HG03280 (cell line): ENCODE data around the gene MPV17L.
"Not testable (repeated sequence)": the region's sequence is repeated elsewhere in the genome, so short reads cannot be mapped to it uniquely, and the experiment has no call there.

Experiments
- ATAC-seq: cut with Tn5 transposase; IDR thresholded peaks from one replicate; pipeline ENCODE4 v1.9.1; 2021; ENCODE audit warnings: mild to moderate bottlenecking, moderate library complexity; ENCODE audit not compliant: unreplicated experiment

Gene MPV17L

DNA sequence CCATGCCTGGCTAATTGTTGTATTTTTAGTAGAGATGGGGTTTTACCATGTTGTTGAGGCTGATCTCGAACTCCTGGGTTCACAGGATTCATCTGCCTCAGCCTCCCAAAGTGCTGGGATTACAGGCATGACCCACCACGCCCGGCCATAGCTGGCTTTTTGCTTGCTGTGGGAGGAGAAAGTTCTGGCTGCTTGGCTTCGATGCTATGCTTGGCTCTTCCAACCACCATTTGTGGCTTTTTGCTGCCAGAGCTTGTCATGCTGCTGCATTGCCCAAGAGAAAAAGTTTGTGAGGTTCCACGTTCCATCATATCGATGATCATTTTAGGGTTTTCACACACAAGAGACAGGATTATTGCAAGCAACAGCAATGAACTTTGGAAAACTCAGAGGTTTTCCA, 55.1 kb downstream of the MPV17L start:
- ATAC-seq: no peak

DNA sequence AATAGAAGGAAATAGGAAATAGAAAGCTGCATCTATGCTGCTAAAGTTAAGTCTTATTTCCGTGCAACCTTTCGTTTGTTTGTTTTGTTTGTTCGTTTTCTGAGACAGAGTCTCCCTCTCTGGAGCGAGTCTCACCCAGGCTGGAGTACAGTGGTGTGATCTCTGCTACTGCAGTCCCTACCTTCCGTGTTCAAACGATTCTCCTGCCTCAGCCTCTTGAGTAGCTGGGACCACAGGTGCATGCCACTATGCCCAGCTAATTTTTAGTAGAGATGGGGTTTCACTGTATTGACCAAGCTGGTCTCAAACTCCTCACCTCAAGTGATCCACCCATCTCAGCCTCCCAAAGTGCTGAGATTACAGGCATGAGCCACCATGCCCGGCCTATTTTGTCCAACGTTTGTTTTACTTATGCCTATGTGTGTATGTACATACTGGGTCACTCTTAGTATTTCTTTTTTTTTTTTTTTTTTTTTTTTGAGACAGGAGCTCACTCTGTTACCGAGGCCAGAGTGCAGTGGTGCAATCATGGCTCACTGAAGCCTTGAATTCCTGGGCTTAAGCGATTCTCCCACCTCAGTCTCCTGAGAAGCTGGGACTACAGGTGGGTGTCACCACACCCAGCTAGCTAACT, 55.7 kb downstream of the MPV17L start:
- no peak for ATAC-seq

DNA sequence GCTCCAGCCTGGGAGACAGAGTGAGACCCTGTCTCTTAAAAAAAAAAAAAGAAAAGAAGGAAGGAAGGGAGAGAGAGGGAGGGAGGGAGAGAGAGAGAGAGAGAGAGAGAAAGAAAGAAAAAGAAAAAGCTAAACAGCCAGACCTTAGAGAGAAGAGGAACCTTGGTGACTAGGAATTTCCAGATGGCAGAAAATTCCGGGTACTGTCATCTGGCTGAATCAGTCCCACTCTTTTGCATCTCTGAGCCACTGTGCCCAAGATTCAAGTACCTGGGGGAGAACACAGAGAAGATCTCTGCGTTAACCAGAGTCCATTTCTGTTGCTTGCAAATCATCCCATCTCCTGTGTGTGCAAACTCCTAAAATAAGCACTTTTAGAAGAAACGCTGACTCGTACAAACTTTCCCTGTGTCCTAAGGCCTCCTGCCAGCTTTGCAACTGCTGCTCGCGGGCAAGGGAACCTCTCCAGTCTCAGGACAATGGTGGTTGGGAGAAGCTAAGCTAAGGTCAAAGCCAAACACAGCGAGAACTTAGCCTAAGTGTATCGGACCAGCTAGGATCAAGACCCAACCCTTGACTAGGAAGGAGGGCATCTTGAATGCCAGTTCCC, 56.8 kb downstream of the MPV17L start:
- ATAC-seq: no peak

DNA sequence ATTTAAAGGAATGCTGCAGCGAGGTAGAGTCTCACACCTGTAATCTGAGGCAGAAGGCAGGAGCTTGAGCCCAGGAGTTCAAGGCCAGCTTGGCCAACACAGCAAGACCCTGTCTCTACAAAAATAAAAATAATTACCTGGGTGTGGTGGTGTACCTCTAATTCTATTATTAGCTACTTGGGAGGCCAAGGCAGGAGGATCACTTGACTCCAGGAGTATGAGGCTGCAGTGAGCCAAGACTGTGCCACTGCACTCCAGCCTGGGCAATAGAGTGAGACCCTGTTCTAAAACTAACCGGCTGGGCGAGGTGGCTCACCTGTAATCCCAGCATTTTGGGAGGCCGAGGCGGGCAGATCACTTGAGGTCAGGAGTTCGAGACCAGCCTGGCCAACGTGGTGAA, 57.7 kb downstream of the MPV17L start:
- not testable (repeated sequence) for ATAC-seq

DNA sequence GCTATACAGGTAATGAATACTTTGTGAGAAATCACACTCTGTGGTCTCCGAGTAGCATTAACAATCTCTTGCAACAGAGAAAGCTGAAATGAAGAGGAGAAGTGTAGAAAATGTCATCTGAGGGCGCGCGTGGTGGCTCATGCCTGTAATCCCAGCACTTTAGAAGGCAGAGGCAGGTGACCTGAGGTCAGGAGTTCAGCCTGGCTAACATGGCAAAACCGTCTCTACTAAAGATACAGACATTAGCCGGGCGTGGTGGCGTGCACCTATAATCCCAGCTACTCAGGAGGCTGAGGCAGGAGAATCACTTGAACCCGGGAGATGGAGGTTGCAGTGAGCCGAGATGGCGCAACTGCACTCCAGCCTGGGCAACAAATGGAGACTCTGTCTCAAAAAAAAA, 59.4 kb downstream of the MPV17L start:
- ATAC-seq: not testable (repeated sequence)

DNA sequence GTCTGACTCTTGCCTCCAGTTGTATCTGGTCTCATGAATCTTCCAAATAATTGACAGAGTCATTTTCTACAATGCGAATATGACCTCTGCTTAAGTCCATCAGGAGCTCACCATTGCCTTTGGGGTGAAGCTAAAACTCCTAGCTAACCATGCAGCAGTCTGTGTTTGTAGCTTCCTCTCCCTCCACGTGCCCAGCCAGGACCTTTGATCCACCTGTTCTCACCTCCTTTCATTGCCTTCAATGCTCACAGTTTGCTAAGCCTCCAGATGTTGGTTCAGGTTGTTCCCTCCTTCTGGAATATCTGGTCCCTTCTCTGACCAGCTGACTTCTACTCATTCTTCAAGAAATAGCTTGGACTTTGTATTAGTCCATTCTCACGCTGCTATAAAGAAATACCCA, 61.8 kb downstream of the MPV17L start:
- no peak for ATAC-seq

DNA sequence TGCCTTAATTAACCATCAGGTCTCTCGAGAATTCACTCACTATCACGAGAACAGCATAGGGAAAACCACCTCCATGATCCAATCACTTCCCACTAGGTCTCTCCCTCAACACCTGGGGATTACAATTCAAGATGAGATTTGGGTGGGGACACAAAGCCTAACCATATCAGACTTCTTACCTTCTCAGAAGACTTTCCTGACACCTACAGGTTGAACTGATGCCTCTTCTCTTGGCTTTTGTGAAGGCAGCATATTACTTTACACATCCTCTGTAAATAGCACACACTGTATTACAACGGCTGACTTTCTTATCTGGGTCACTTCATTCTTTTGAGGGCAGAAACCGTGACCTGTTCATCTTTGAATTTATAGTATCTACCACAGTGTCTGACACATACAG, 62.4 kb downstream of the MPV17L start:
- ATAC-seq: no peak

DNA sequence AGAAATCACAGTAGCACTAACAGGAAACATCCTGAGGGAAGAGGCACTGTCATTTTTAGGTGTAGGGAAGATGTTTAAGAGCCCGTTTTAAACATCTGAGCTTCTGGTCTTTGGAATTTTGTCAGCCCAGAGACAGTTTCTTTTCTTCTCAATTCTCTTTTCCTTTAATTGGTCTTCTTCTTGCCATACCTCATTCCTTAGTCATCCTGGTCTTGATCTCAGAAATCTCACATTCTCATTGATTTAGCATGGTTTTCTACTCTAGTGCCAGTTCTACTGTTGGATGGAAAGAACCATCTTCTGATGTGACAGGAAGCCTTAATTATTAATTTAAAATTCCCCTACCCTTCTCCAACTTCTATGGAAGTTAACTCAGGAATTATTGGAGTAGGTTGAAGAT, 64.2 kb downstream of the MPV17L start:
- no peak for ATAC-seq

DNA sequence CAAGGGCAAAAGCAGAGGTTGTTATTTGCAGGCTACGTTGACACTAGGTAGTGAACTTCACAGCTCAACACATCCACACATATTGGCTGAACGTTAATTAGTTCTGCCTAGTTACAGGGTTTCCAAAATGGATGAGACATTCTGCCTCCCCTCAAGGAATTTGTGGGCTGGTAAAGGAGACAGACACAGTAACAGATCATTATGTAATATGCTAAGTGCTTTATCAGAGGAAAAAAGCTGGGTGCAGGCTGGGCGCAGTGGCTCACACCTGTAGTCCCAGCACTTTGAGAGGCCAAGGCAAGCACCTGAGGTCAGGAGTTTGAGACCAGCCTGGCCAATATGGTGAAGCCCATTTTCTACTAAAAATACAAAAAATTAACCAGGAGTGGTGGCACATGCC, 65.0 kb downstream of the MPV17L start:
- no peak for ATAC-seq

DNA sequence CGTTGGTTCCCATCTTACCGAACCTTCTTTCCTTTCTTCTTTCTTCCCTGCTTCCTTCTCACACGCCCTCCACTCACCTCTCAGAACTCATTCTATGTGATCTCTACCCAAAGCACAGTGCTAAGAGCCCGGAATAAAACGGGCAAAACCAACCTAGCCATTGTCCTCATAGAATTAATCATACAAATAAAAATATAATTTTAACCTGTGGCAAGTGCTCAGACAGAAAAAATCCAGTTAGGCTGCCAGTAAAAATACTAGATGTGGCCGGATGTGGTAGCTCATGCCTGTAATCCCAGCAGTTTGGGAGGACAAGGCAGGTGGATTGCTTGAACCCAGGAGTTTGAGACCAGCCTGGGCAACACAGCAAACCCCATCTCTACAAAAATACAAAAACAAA, 65.8 kb downstream of the MPV17L start:
- ATAC-seq: no peak
